ENCODE measurements around the gene ARHGEF12. TPM values are rescaled to one million over a fixed set of nuclear protein-coding genes. Genes with fewer than 3 reads are reported as not detected.

Gene ARHGEF12
- total and polyA plus RNA-seq, 4 experiments from 2014 or later: 0.80 to 5.0 (median 3.8) TPM

DNA sequence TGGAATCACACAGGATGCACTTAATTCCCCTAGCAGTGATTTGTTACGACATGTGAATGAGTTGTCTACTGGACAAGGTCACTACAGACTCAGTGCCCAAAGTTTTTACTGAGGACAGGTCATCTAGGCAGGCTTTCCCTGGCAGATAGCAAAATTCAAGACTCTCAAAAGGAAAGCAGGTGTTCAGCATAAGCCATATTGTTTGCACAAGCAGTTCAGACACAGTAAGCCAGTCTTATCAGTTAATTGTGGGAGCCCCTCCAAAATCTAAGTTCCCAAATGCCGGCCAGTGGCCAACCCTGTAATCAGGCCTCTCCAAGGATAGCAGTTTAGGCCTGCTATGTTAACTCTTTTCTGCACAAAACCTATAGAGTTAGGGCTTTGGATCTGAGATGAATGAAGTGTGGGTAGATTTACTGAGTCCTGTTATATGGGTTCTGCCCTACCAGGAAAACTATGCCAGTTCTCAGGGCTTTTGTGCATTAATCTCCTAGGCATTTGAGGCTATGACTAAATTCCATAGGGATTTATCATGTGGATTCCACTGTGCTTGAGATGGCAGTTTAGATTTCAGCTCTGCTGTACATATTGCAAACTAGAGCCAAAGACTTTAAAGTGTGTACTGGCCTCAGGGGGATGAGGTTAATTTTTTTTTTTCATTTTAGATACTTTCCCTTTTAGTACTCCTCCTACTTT lies 4.8 kb upstream of the ARHGEF12 start:
- intact Hi-C loops (cut with micrococcal nuclease): no loop called here
- Mint-ChIP-seq H3K4me3 (no peak overlapping the region), H3K27me3 (peaks cover 21 to 22% of the 10 kb centered on the region in 2 donors), H3K36me3 (peaks cover 0 to 1% of the 10 kb centered on the region in 2 donors), H3K9me3 (no peaks in the 10 kb centered on the region), H3K4me1 (peaks cover 12 to 17% (median 15%) of the 10 kb centered on the region in 4 donors), H3K27ac (no peak overlapping the region)
- ChIA-PET POLR2A (ENCODE audit: partially characterized antibody) (no interaction called here), CTCF (ENCODE audit: partially characterized antibody) (interaction anchor here (0.7 to 4.9 kb wide), 5 partner anchors 14 to 471 kb away, joined by 3 to 104 read pairs (median 3); no protein-coding TSS in a partner anchor)
- Histone ChIP-seq H3K36me3 (ENCODE audit: insufficient read depth, low read length) (no peaks in the 10 kb centered on the region), H3K27ac (ENCODE audit: low read depth, low read length) (no peak overlapping the region), H3K4me1 (ENCODE audit: insufficient read depth, low read length) (peaks cover 20% of the 10 kb centered on the region), H3K4me3 (ENCODE audit: low read length in 2 of 2) (no peak overlapping the region), H3K27me3 (ENCODE audit: insufficient read depth, low read length) (peaks cover 7% of the 10 kb centered on the region), H3K9me3 (ENCODE audit: control insufficient read depth in 1 of 2, low read length in 2 of 2) (no peaks in the 10 kb centered on the region)
- DNase-seq: no peak

DNA sequence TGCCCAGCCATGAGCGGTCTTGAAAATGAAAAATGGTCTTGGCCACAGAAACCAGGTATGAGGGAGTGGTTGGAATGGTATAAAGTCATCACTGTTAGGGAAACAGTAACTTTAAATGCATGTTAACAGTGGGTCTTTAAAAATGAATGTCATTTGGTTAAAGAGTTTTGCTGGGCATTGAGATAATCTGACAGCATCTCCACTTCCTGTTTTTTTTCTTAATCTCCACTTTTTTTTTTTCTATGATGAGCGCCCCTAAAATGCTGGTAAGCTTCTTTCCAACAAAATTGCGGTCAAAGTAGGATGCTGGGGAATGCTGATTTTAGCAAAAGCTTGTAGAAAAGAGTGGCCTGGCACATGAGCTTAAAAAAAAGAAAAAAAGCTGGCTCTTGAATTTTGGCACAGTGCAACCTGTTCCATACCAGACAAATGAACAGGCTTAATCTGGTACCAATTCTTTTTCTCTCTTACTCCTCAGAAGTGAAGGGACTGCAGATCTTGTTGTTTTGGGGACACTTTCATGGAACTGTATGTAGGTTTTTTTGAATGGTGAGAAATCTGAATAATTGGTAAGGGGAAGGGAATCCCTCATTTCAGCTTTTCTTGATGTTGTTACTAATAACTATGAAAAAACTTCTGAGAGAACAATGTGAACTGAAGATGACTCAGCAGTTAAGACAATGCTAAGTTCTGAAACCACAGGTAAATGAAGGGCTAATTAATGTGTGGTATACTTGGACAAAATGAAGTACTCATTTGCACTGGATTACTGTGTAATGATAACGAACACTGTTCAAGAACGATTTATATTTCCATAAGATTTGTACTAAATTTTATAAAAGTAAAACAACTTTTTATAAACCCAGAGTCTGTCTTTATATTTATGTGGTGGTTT lies 3.1 kb upstream of the ARHGEF12 start:
- Histone ChIP-seq H3K4me1 (ENCODE audit: insufficient read depth, low read length) (peaks cover 23% of the 10 kb centered on the region), H3K27ac (ENCODE audit: low read depth, low read length) (no peak overlapping the region), H3K9me3 (ENCODE audit: control insufficient read depth in 1 of 2, low read length in 2 of 2) (no peaks in the 10 kb centered on the region), H3K36me3 (ENCODE audit: insufficient read depth, low read length) (no peaks in the 10 kb centered on the region), H3K27me3 (ENCODE audit: insufficient read depth, low read length) (peaks cover 13% of the 10 kb centered on the region), H3K4me3 (ENCODE audit: low read length in 2 of 2) (no peak overlapping the region)
- peaks cover 0 to 6% (median 0%) of the 10 kb centered on the region in 8 donors for H3K9me3 Mint-ChIP-seq
- no peak for DNase-seq
- peaks cover 23 to 31% of the 10 kb centered on the region in 2 donors for H3K27me3 Mint-ChIP-seq
- intact Hi-C loops (cut with micrococcal nuclease): no loop called here
- peaks cover 0 to 5% of the 10 kb centered on the region in 2 donors for H3K36me3 Mint-ChIP-seq
- H3K4me3 Mint-ChIP-seq: no peak overlapping the region
- no peak overlapping the region for H3K27ac Mint-ChIP-seq
- CTCF ChIA-PET (ENCODE audit: partially characterized antibody): interaction anchor here (1.2 to 4.9 kb wide), 2 partner anchors 353 to 469 kb away, joined by 3 to 104 read pairs; no protein-coding TSS in a partner anchor
- POLR2A ChIA-PET (ENCODE audit: partially characterized antibody): no interaction called here
- peaks cover 14 to 23% (median 17%) of the 10 kb centered on the region in 4 donors for H3K4me1 Mint-ChIP-seq

DNA sequence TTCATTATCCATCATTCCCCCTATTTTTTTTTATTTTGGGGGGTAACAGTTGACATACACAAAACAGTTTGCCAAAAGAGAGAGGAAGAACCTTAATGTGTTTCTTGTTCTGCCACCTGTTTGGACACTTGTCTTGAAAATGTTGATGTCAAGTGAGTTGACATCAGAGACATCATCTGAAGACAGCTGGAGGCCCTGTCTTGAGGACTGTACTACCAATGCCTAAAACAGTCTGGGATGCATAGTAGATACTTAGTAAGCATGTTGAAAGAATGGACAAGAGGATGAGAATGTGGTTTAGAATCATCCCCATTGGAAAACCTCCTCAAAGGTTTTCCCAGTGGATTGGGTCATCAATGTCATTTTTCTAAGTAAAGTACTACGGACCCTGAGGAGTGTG lies 2.4 kb upstream of the ARHGEF12 start:
- Mint-ChIP-seq H3K4me3 (no peak overlapping the region), H3K36me3 (peaks cover 0 to 5% of the 10 kb centered on the region in 2 donors), H3K4me1 (peaks cover 16 to 24% (median 21%) of the 10 kb centered on the region in 4 donors), H3K9me3 (peaks cover 0 to 6% (median 0%) of the 10 kb centered on the region in 8 donors), H3K27me3 (peaks cover 21 to 32% of the 10 kb centered on the region in 2 donors), H3K27ac (no peak overlapping the region)
- H3K27me3 ChIP-seq (ENCODE audit: insufficient read depth, low read length): peaks cover 13% of the 10 kb centered on the region
- intact Hi-C loops (cut with micrococcal nuclease): loop anchor here (2.0 kb wide), 2 partner anchors 619 to 779 kb away; no protein-coding TSS in a partner anchor
- H3K4me3 ChIP-seq (ENCODE audit: low read length in 2 of 2): no peak overlapping the region
- ChIA-PET POLR2A (ENCODE audit: partially characterized antibody) (interaction anchor here (1.5 kb wide), 1 partner anchor 10 kb away, joined by 3 read pairs; no protein-coding TSS in a partner anchor), CTCF (ENCODE audit: partially characterized antibody) (interaction anchor here (0.9 to 4.9 kb wide), 6 partner anchors 90 to 861 kb away, joined by 3 to 104 read pairs (median 4); no protein-coding TSS in a partner anchor)
- peaks cover 23% of the 10 kb centered on the region for H3K4me1 ChIP-seq (ENCODE audit: insufficient read depth, low read length)
- DNase-seq: no peak
- no peaks in the 10 kb centered on the region for H3K9me3 ChIP-seq (ENCODE audit: control insufficient read depth in 1 of 2, low read length in 2 of 2)
- H3K36me3 ChIP-seq (ENCODE audit: insufficient read depth, low read length): no peaks in the 10 kb centered on the region
- H3K27ac ChIP-seq (ENCODE audit: low read depth, low read length): no peak overlapping the region

DNA sequence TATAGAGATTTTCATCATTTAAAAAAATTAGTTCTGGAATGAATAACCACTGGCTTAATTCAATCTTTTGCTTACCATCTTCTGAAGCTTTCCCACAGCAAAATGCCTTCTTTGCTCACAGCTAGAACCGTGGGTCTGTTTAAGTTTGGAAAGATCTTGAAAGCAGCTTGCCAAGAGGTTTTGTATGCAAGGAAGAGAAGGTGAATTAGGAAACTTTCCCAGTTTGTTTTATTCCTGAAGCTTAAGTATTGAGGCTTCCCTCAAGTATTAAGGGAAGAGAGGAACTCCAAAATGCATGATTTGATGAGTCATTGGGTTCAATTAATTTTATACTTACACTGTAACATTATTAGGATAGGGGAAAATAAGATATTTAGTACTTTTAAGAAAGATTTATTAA lies 1.9 kb upstream of the ARHGEF12 start:
- CTCF ChIA-PET (ENCODE audit: partially characterized antibody): interaction anchor here (0.9 to 4.9 kb wide), 14 partner anchors 8 to 860 kb away, joined by 3 to 104 read pairs (median 4); no protein-coding TSS in a partner anchor
- H3K4me1 ChIP-seq (ENCODE audit: insufficient read depth, low read length): peaks cover 25% of the 10 kb centered on the region
- peaks cover 23 to 34% of the 10 kb centered on the region in 2 donors for H3K27me3 Mint-ChIP-seq
- H3K36me3 Mint-ChIP-seq: peaks cover 0 to 5% of the 10 kb centered on the region in 2 donors
- H3K4me3 ChIP-seq (ENCODE audit: low read length in 2 of 2): no peak overlapping the region
- H3K4me3 Mint-ChIP-seq: no peak overlapping the region
- peaks cover 13% of the 10 kb centered on the region for H3K27me3 ChIP-seq (ENCODE audit: insufficient read depth, low read length)
- H3K36me3 ChIP-seq (ENCODE audit: insufficient read depth, low read length): no peaks in the 10 kb centered on the region
- H3K27ac ChIP-seq (ENCODE audit: low read depth, low read length): no peak overlapping the region
- peaks cover 16 to 26% (median 23%) of the 10 kb centered on the region in 4 donors for H3K4me1 Mint-ChIP-seq
- peak overlapping the region in 1 of 7 donors; percentile 37 for H3K27ac Mint-ChIP-seq
- POLR2A ChIA-PET (ENCODE audit: partially characterized antibody): interaction anchor here (1.5 kb wide), 1 partner anchor 10 kb away, joined by 3 read pairs; no protein-coding TSS in a partner anchor
- peaks cover 0 to 6% (median 0%) of the 10 kb centered on the region in 8 donors for H3K9me3 Mint-ChIP-seq
- no peak for DNase-seq
- no peaks in the 10 kb centered on the region for H3K9me3 ChIP-seq (ENCODE audit: control insufficient read depth in 1 of 2, low read length in 2 of 2)
- intact Hi-C loops (cut with micrococcal nuclease): loop anchor here (2.0 kb wide), 2 partner anchors 618 to 778 kb away; no protein-coding TSS in a partner anchor

DNA sequence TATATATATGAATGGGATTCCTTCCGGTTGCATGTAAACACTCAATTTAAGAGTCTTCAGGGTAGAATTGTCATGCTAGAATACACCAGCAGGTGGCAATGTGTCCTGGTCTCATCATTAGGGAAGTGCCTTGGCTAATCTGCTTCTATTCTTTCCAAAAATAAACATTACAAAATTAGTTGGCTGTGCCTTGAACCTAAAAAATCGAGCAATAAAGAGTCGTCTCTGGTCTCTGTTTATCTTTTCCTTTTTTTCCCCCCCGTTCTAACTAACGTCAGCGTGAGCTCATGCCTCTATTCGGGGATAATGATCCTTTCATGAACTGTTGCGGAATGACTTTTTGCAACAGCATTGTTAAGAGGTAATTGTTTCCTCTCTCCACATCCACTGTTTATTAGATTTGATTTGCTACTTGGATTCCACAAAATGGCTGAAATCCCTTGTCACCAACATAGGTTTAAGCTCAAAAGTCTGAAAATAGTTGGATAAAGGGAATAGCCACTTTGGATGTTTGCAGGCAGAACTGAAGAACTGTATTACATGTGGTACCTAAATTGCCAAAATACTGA lies 1.2 kb upstream of the ARHGEF12 start:
- H3K27me3 Mint-ChIP-seq: peaks cover 30 to 36% of the 10 kb centered on the region in 2 donors

DNA sequence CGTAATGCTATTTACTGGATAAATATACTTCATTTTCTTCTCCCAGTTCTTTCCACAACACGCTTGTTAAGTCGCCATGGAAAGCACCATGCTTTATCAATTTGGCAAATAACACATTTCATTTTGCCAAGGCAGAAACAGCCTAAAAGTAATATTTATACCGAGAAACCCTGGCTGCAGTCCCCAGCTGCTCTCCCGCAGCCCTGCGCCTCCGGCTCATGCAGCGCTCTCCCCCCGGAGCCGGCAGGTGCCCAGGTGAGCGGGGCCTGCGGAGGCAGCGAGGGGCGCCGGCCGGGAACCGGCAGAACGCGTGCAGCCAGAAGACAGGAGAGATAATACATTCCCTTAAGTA lies 681 bp upstream of the ARHGEF12 start:
- ChIA-PET CTCF (ENCODE audit: partially characterized antibody) (interaction anchor here (0.9 to 4.9 kb wide), 19 partner anchors 9 to 859 kb away, joined by 3 to 104 read pairs (median 4); no protein-coding TSS in a partner anchor), POLR2A (ENCODE audit: partially characterized antibody) (interaction anchor here (1.0 to 1.2 kb wide), 2 partner anchors 9 to 350 kb away, joined by 3 to 5 read pairs; no protein-coding TSS in a partner anchor)
- H3K36me3 Mint-ChIP-seq: peaks cover 0 to 5% of the 10 kb centered on the region in 2 donors
- H3K27ac Mint-ChIP-seq: peak overlapping the region in 1 of 7 donors; percentile 67
- DNase-seq: peak in 1 of 5 donors; percentile 23
- peaks cover 22 to 36% (median 30%) of the 10 kb centered on the region in 4 donors for H3K4me1 Mint-ChIP-seq
- H3K9me3 Mint-ChIP-seq: peaks cover 0 to 6% (median 0%) of the 10 kb centered on the region in 8 donors
- H3K27me3 Mint-ChIP-seq: peaks cover 31 to 38% of the 10 kb centered on the region in 2 donors
- peak overlapping the region; percentile 65 to 89 (median 78) for H3K4me3 Mint-ChIP-seq
- H3K27me3 ChIP-seq (ENCODE audit: insufficient read depth, low read length): peaks cover 13% of the 10 kb centered on the region
- peak overlapping the region; percentile 14 to 44 for H3K4me3 ChIP-seq (ENCODE audit: low read length in 2 of 2)
- no peak overlapping the region for H3K27ac ChIP-seq (ENCODE audit: low read depth, low read length)
- intact Hi-C loops (cut with micrococcal nuclease): loop anchor here (1.0 to 2.0 kb wide), 3 partner anchors 350 to 777 kb away; no protein-coding TSS in a partner anchor
- H3K36me3 ChIP-seq (ENCODE audit: insufficient read depth, low read length): no peaks in the 10 kb centered on the region
- peaks cover 33% of the 10 kb centered on the region for H3K4me1 ChIP-seq (ENCODE audit: insufficient read depth, low read length)
- H3K9me3 ChIP-seq (ENCODE audit: control insufficient read depth in 1 of 2, low read length in 2 of 2): no peaks in the 10 kb centered on the region

More for the DNA sequence above, 1.2 kb upstream of the ARHGEF12 start:
- Histone ChIP-seq H3K36me3 (ENCODE audit: insufficient read depth, low read length) (no peaks in the 10 kb centered on the region), H3K4me1 (ENCODE audit: insufficient read depth, low read length) (peaks cover 31% of the 10 kb centered on the region), H3K27ac (ENCODE audit: low read depth, low read length) (no peak overlapping the region), H3K4me3 (ENCODE audit: low read length in 2 of 2) (peak overlapping the region in 1 of 2 donors; percentile 14), H3K27me3 (ENCODE audit: insufficient read depth, low read length) (peaks cover 13% of the 10 kb centered on the region), H3K9me3 (ENCODE audit: control insufficient read depth in 1 of 2, low read length in 2 of 2) (no peaks in the 10 kb centered on the region)
- ChIA-PET CTCF (ENCODE audit: partially characterized antibody) (interaction anchor here (0.9 to 4.9 kb wide), 19 partner anchors 9 to 860 kb away, joined by 3 to 104 read pairs (median 4); no protein-coding TSS in a partner anchor), POLR2A (ENCODE audit: partially characterized antibody) (interaction anchor here (1.0 to 1.5 kb wide), 3 partner anchors 9 to 350 kb away, joined by 3 to 5 read pairs (median 3); no protein-coding TSS in a partner anchor)
- Mint-ChIP-seq H3K4me3 (peak overlapping the region; percentile 47 to 89 (median 77)), H3K9me3 (peaks cover 0 to 6% (median 0%) of the 10 kb centered on the region in 8 donors), H3K4me1 (peaks cover 20 to 32% (median 29%) of the 10 kb centered on the region in 4 donors), H3K36me3 (peaks cover 0 to 5% of the 10 kb centered on the region in 2 donors), H3K27ac (peak overlapping the region in 2 of 7 donors; percentile 20 to 67)
- intact Hi-C loops (cut with micrococcal nuclease): loop anchor here (1.0 to 2.0 kb wide), 3 partner anchors 350 to 778 kb away; no protein-coding TSS in a partner anchor
- DNase-seq: peak; percentile 62 to 69 (median 67)

Data from CD4-positive, alpha-beta memory T cell (primary cell).